Motor neuron (in vitro differentiated cells): ENCODE results near the gene ZNF366. TPM values are rescaled to one million over a fixed set of nuclear protein-coding genes. Genes with fewer than 3 reads are reported as not detected.

Experiments
- ATAC-seq, 8 experiments: fragments of 200-7000 bp; cut with Tn5 transposase; replicated peaks in 6 of 8; 2 replicates each; pipeline ENCODE4 v1.8.0; 2021; ENCODE audit warnings: mild to moderate bottlenecking in 8 of 8, moderate library complexity in 8 of 8
- H3K27ac ChIP-seq, 2 donors: fragments of 250-450 bp; sonication (Bioruptor Pico); 2 replicates each; pipeline ENCODE4 v1.9.0; 2021; ENCODE audit warnings: antibody characterized with exemption in 2 of 2, mild to moderate bottlenecking in 2 of 2, moderate library complexity in 1 of 2
- H3K4me1 ChIP-seq, 2 donors: fragments of 250-450 bp; sonication (Bioruptor Pico); replicated peaks in 1 of 2; 2 replicates each; pipeline ENCODE4 v1.6.1; 2021; ENCODE audit warnings: antibody characterized with exemption in 2 of 2, mild to moderate bottlenecking in 2 of 2, moderate library complexity in 1 of 2
- H3K4me3 ChIP-seq, 5 donors: fragments of 250-450 bp; sonication (Bioruptor Pico); 2 replicates each; pipeline ENCODE4 v1.9.0; 2021; ENCODE audit warnings: antibody characterized with exemption in 5 of 5, mild to moderate bottlenecking in 5 of 5, moderate library complexity in 4 of 5
- WGBS, 10 experiments: fragments of 450-650 bp; shearing (Covaris generic); methylation state at CpG; one replicate each; pipeline ENCODE4 v1.0.0; 2022; 5-methylcytosine and 5-hydroxymethylcytosine counted together
- in situ Hi-C, 9 experiments: fragments of 400-800 bp; cut with MboI; loops; one replicate each; pipeline ENCODE4 v1.15.0; 2021; ENCODE audit warnings: low sequenced_read_pairs in 9 of 9, low pct_unique_long_range_greater_than_20kb in 2 of 9; ENCODE audit not compliant: unreplicated experiment in 9 of 9
- total RNA-seq, 8 experiments: library from RNA; unstranded; fragments of 300-600 nt; gene quantifications; 2 replicates each; pipeline versions ENCODE4 v1.2.3 to v1.2.4, GENCODE V29; 2022

The ZNF366 gene
- total RNA-seq, 8 experiments from 2014 or later, result 0.09 to 0.57 (median 0.19) TPM; not detected in 2

DNA sequence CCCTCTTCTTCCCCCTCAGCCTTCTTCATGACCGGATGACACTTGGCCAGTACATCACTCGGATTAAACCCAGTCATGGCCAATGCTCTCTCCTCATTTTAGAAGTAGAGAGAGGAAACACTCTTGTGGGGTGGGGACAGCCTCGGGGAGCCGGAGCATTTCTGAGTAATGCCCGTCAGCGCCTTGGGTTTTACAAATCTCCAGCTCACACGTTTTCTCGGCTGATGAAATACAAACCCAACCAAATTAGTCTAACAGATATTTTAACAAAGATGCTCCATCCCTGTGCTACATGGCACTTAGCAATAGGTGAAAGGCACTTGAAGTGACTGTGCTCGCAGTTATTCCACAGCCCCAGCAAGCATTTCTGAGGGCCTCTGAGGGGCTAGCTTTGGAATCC lies 51.7 kb downstream of the ZNF366 start:
- 73 to 100% (median 90%) methylated on average over 3 to 8 of the region's 9 CpGs; no CpG with 5 or more reads in 2 of the 10 experiments for WGBS, 10 experiments
- ATAC-seq, result peak in 3 of 8 experiments; percentile 57 to 82 (median 64)
- no peak overlapping the region for H3K27ac ChIP-seq
- in situ Hi-C loops, result no loop called here
- peaks cover 12 to 13% of the 10 kb centered on the region in 2 donors for H3K4me1 ChIP-seq
- H3K4me3 ChIP-seq, result no peak overlapping the region

DNA sequence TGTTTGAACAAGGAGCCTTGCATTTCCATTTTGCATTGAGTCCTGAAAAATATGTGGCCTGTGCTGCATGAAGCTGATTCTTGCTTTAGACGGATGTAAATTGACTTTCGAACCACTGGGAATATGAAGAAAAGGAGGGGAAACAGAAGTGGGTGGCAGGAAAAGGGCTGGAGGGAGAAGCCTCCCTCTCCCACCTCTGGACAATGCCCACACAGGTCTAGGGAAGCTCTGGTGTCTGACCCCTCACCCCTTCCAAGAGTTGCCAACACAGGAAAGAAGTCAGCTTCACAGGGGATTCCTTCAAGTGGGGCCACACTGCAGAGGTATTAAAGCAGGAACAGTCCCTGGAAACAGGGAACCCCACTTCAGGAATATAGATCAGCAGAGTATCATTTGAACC lies 52.2 kb downstream of the ZNF366 start:
- WGBS, 10 experiments, result 83 to 100% (median 100%) methylated on average over 1 to 2 of the region's 2 CpGs; no CpG with 5 or more reads in 7 of the 10 experiments
- Histone ChIP-seq H3K4me3 (no peak overlapping the region), H3K27ac (no peak overlapping the region), H3K4me1 (peaks cover 12 to 13% of the 10 kb centered on the region in 2 donors)
- ATAC-seq, result no peak
- in situ Hi-C loops, result no loop called here

DNA sequence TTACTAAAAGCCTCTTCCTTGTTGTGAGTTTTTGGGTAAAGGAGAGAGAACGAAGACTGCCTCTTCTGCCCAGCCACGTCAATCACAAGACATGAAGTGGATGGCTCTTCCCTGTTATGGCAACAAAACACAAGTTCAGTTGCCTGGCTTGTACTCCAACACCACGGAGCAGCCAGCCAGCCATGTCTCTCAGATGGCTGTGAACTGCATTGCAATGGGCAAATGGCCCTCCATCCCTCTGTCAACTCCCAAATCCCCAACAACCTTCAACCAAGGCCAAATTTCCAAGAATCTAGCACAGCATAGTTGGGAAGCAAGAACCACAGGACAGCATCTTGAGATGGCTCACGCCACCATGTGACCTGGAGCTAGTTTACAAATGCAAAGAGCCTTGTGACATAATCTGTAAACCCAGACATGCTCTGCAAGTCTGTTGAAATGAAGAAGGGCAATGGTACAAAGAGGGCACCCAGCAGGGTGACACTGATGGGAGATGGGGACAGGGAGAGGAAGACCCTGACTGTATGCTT lies 53.9 kb downstream of the ZNF366 start:
- no peak overlapping the region for H3K27ac ChIP-seq
- in situ Hi-C loops, result no loop called here
- peak in 2 of 8 experiments; percentile 5 to 7 for ATAC-seq
- peaks cover 12 to 13% of the 10 kb centered on the region in 2 donors for H3K4me1 ChIP-seq
- H3K4me3 ChIP-seq, result no peak overlapping the region
- 50 to 100% (median 85%) methylated on average over 1 to 4 of the region's 4 CpGs; no CpG with 5 or more reads in 4 of the 10 experiments for WGBS, 10 experiments

DNA sequence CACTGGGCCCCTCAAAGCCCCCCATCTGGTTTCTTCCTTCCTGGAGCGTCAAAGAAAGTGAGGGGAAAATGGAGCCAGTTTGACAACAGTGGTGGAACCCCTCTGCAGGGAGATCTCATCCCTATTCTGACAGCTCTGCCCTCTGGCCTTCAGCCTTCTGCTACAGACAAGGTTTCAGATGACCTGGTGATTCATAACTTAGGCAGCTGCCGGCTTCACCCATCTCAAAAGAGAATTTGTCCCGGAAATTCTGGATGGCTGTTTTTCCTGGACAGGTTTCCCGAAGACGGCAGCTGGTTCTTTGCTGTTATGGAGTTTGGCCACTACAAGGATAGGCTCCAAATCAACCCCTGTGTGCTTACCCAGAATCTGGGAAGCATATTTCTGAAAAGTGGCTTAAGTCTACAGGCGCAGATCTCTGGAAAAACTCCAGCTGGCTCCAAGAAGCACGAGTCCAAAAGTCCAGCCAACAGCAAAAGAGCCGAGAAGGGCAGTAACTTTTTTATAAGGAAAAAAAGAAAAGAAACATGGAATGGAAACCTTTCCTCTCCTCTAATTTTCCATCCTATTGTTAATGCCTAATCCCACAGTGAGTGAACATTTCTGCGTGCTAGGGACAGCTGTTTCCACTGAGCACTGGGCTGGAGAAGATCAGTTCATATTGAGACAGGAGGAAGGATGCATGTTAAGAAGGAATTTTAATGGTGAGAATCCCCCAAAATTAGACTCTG lies 54.5 kb downstream of the ZNF366 start:
- peak in 4 of 8 experiments; percentile 13 to 88 (median 76) for ATAC-seq

DNA sequence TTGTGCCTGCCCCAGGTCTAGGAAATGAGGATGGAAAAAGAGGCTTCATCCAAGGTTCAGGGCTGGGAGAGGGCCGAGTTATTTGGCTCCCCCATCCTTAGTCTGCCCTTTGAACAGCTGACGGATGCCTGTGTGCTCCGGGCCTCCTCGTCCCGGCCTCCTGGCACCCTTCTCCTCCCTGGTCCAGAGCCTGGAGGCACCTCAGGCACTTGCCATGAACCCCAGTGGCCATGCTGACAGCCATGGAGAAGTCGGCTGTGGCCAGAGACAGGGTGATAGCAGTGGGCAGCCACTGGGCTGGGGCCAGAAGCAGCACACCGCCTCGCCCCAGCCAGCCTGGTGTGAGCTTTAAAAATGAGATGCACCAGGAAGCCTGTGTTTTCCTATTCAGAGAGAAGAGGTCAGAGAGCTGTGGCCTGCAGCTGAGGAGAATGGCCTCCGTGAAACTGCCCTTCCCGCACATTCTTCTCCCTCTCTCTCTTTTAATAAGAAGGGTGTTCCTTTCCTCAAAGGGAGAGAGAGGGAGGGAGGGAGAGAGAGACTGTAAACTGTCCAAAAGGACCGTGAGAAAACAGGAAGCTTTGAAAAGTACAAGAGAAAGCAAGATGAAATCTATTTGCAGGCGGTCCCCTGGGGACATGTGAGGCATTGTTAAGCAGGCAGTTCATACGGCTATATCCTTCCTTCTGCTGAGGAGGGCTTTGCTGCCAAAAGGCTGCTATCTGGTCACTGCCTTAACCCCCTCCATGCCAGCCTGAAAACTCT lies 55.3 kb downstream of the ZNF366 start:
- Histone ChIP-seq H3K4me3 (no peak overlapping the region), H3K27ac (peak overlapping the region; percentile 65 to 77), H3K4me1 (peaks cover 12 to 13% of the 10 kb centered on the region in 2 donors)
- peak; percentile 54 to 87 (median 74) for ATAC-seq
- in situ Hi-C loops, result no loop called here
- WGBS, 10 experiments, result 0 to 80% (median 23%) methylated on average over 1 to 6 of the region's 13 CpGs; no CpG with 5 or more reads in 2 of the 10 experiments

More for the DNA sequence above, 54.5 kb downstream of the ZNF366 start:
- in situ Hi-C loops, result no loop called here
- no peak overlapping the region for H3K4me3 ChIP-seq
- H3K4me1 ChIP-seq, result peaks cover 12 to 13% of the 10 kb centered on the region in 2 donors
- H3K27ac ChIP-seq, result peak overlapping the region; percentile 65 to 77
- WGBS, 10 experiments, result 0 to 100% (median 74%) methylated on average over 1 to 9 of the region's 9 CpGs

DNA sequence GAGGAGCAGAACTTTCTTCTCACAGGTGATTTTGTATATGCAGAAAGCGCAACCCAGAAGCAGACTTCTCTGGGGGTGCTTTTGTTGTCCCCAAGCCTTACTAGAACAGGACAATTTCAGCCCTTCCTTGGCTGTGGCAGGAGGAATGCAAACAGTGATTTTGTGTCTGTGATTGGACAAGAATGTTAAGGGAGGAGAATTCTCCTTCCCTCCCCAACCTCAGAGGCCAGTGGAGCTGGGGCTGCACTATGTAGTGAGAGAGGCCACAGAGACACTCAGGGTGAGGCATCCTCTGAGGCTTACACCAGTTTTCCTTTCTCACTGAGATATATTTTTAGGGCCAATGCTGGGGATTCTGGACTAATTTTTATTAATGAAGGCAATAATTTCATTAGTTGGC lies 58.8 kb downstream of the ZNF366 start:
- H3K4me1 ChIP-seq, result peaks cover 12 to 13% of the 10 kb centered on the region in 2 donors
- no peak overlapping the region for H3K4me3 ChIP-seq
- in situ Hi-C loops, result no loop called here
- WGBS, 10 experiments, result 0 to 57% (median 10%) methylated on average over 1 of the region's 1 CpG; no CpG with 5 or more reads in 2 of the 10 experiments
- ATAC-seq, result no peak
- H3K27ac ChIP-seq, result no peak overlapping the region

DNA sequence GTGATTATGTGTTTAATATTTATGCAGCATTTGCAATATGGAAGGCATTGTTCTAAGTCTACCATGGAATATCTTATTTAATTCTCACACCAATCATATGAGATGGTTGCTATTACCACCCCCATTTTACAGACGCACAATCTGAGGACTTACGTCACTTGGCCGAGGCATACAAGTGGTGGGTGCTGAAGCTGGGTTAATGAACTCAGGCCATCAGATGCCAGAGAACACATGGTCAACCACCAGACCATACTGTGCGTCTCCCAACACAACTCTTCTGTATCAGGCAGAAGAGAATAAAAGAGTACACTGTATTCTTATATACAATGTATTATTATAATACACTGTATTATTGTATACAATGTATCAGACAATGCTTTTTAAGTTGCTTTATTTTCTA lies 59.5 kb downstream of the ZNF366 start:
- WGBS, 10 experiments, result 80 to 100% (median 100%) methylated on average over 1 to 4 of the region's 4 CpGs; no CpG with 5 or more reads in 3 of the 10 experiments
- Histone ChIP-seq H3K4me3 (no peak overlapping the region), H3K27ac (no peak overlapping the region), H3K4me1 (peaks cover 12 to 13% of the 10 kb centered on the region in 2 donors)
- ATAC-seq, result no peak
- in situ Hi-C loops, result no loop called here

DNA sequence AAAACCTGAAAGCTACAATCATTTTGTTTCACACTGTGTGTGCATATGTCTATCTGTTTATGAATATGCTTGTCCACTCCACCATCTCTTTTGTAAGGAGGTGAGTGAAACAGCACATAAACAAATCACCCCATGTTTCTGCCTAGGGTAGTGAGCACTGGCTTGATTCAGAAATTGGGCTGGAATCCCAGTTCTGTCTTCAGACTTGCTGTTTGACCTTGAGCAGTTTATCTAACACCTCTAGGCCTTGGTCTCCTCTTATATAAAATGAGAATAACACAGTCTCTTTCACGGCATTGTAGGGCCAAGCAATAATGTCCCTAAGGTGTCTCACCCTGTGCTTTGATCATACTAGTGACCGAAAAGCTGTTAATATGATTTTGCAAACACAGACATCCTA lies 61.2 kb downstream of the ZNF366 start:
- ATAC-seq, result no peak
- 81 to 100% (median 100%) methylated on average over 1 to 2 of the region's 2 CpGs; no CpG with 5 or more reads in 7 of the 10 experiments for WGBS, 10 experiments

DNA sequence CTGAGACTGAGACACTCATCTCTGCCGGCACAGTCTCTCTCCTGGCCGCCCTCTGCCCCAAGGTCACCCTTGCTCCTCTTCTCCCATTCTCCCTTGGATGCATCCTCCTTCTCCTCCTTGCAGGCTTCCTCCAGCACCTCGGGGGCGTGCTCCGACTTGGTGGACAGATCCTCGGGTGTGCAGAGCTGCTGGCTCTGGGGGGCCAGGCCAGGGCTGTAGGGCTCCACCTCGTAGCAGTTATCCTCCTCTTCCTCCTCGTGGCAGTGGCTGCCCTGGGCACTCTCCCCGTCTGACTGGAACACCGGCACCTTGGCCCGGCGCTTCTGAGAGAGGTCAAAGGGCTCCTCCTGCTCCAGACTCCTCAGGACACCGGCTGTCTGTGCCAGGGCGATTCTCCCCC lies 63.3 kb downstream of the ZNF366 start:
- Histone ChIP-seq H3K27ac (no peak overlapping the region), H3K4me1 (no peaks in the 10 kb centered on the region), H3K4me3 (no peak overlapping the region)
- no peak for ATAC-seq
- in situ Hi-C loops, result no loop called here
- WGBS, 10 experiments, result 74 to 90% methylated on average over 4 to 7 of the region's 14 CpGs; no CpG with 5 or more reads in 8 of the 10 experiments

More for the DNA sequence above, 61.2 kb downstream of the ZNF366 start:
- in situ Hi-C loops, result no loop called here
- H3K4me1 ChIP-seq, result no peaks in the 10 kb centered on the region
- H3K27ac ChIP-seq, result no peak overlapping the region
- no peak overlapping the region for H3K4me3 ChIP-seq

DNA sequence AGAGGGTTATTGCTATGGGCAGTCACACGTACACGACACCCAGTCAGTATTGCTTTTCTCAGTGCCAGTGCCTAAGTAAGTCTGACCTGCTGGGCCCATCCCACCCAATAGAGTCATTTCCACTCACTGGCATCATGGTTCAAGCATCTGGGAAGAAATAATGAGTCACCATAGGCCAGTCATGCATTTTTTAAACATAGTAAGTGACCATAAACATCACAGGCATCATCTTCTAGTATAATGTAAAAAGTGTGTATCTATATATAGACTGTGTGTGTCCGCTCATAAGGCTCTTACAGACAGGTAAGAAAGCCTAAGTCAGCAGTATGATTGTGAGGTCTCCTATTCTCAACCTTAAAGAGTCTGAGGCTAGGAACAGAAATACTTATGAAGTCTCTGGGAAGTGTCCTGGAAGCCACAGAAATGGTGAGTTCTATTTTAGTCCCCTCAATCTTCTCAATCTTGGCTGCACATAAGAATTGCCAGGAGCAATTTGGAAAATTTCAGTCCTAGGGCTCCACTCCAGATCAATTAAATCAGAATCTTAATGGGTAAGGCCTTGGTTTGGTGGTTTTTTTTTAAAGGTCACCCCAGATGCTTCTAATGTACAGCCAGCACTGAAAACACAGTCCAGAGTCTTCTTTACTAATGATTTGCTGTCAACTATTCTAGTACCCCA lies 65.2 kb downstream of the ZNF366 start:
- peak in 7 of 8 experiments; percentile 20 to 96 (median 80) for ATAC-seq
- in situ Hi-C loops, result no loop called here
- 0 to 100% (median 62%) methylated on average over 1 to 3 of the region's 3 CpGs; no CpG with 5 or more reads in 4 of the 10 experiments for WGBS, 10 experiments
- H3K27ac ChIP-seq, result no peak overlapping the region
- H3K4me1 ChIP-seq, result no peaks in the 10 kb centered on the region
- no peak overlapping the region for H3K4me3 ChIP-seq

DNA sequence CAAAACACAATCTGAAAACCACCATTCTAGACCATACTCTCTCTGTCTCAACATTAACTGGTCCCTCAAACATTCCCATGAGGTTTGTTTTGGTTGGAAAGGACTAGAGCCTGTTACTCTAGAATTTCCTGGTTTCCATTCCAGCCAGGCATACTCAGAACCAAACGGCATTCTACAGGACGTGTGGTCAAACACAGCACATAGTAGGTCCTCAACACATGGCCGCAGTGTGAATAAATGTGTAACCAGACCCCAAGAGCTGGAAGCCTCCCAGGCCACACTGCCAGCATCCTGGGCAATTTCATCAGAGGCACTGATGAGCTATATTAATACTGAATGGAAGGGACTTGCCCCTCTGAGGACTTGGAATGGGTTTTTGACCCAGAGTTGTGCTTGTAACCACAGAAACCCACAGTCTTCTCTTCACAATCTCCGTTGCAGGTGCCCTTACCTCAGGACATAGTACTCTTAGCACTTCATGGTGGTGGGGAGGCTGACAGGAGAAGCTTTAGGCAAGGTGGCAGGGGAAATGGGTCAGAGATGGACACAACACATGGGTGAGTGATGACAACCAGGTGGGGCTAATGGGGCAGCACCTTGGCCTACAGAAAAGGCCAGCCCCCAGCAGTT lies 66.0 kb downstream of the ZNF366 start:
- no peak overlapping the region for H3K4me3 ChIP-seq
- no peak for ATAC-seq
- H3K27ac ChIP-seq, result no peak overlapping the region
- in situ Hi-C loops, result no loop called here
- no peaks in the 10 kb centered on the region for H3K4me1 ChIP-seq
- 39 to 94% (median 80%) methylated on average over 2 to 4 of the region's 4 CpGs; no CpG with 5 or more reads in 4 of the 10 experiments for WGBS, 10 experiments

DNA sequence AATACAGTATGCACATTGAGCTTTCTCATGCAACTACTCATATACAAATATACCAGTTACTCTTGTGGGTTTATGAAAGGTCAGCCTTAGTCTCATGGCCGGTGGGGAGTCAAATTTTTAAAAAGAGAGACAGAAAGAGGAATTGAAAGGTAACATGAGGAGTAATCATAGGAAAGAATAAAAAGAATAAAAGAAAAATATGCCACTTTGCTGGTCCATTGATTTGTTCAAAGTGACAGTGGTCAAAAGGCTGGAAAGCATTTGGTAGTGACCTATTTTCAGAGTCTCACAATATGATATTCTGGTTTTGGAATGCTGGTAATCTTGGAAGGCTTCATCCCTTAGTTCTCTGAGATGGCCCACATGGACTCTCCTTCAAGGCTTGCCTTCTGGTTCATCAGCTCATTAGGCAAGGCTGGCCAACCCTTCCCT lies 67.0 kb downstream of the ZNF366 start:
- H3K4me3 ChIP-seq, result no peak overlapping the region
- ATAC-seq, result no peak
- no peak overlapping the region for H3K27ac ChIP-seq
- no peaks in the 10 kb centered on the region for H3K4me1 ChIP-seq
- WGBS, 10 experiments, result 0 to 92% (median 65%) methylated on average over 1 of the region's 1 CpG; no CpG with 5 or more reads in 2 of the 10 experiments
- in situ Hi-C loops, result no loop called here
